ENCODE measurements around the gene KIF4A.
A peak's percentile ranks its signal among the peaks of the same experiment; 100 is the strongest.

KIF4A gene

DNA sequence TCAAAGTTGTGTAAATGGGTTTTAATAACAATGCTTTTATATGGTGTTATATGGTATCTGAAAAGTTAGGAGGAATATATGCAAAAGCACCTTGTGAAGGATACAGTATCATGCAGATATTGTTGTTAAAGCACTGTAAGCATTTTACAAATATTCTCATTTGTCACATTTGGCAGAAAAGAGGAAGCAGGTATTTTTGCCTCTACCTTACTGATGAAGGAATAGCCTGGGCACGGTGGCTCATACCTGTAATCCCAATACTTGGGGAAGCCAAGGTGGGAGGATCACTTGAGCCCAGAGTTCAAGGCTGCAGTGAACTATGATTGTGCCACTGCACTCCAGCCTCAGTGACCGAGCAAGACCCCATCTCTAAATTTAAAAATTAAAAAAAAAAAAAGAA, 121.0 kb downstream of the KIF4A start:
- no peak for DNase-seq

- DNase-seq, result no peak
These were observed 121.6 kb downstream of the KIF4A start for GRCh38 chrX:70411475-70411874.

DNA sequence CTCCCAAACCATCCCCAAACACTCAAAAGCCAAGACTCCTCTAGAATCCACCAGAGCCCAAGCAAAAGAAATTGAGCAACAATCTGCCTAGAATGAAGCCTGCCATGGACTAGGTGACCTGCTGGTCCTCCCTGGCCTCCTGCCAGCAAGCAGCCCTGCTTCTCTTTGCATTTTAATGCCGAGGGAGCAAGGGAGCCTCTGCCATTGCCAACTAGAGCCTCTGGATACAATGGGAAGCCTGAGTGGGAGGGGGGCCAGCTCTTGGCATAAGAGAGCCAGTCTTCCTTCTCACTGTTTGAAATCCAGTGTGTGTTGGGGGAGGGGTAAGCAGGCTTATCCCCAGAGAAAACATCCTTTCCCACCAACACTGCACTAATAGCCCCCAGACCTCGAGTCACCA, 131.7 kb downstream of the KIF4A start:
- no peak for DNase-seq

- no peak for DNase-seq
These were observed 133.0 kb downstream of the KIF4A start, which contains the start of gene GDPD2 for GRCh38 chrX:70422851-70423341. Gene GDPD2, plus strand, starts transcription at chrX:70423314. Its CDS starts 1,671 bp downstream, at chrX:70424985.

- DNase-seq, result no peak
These were observed 134.2 kb downstream of the KIF4A start for GRCh38 chrX:70423936-70424675.

DNA sequence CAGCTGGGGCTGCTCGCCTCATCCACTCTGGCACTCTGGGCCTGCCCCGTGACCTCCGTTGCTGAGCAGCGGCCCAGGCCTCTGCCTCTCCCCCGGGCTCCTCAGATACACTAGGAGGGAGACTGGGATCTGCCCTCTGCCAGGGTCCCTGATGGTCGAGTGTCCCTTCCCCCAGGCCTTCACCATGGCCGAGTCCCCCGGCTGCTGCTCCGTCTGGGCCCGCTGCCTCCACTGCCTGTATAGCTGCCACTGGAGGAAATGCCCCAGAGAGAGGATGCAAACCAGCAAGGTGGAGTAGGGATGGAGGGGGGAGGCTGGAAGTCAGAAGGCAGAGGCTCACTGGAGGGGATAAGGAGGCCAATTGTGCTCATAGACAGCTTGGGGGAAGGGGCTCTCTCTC, 134.9 kb downstream of the KIF4A start:
- no peak for DNase-seq

DNA sequence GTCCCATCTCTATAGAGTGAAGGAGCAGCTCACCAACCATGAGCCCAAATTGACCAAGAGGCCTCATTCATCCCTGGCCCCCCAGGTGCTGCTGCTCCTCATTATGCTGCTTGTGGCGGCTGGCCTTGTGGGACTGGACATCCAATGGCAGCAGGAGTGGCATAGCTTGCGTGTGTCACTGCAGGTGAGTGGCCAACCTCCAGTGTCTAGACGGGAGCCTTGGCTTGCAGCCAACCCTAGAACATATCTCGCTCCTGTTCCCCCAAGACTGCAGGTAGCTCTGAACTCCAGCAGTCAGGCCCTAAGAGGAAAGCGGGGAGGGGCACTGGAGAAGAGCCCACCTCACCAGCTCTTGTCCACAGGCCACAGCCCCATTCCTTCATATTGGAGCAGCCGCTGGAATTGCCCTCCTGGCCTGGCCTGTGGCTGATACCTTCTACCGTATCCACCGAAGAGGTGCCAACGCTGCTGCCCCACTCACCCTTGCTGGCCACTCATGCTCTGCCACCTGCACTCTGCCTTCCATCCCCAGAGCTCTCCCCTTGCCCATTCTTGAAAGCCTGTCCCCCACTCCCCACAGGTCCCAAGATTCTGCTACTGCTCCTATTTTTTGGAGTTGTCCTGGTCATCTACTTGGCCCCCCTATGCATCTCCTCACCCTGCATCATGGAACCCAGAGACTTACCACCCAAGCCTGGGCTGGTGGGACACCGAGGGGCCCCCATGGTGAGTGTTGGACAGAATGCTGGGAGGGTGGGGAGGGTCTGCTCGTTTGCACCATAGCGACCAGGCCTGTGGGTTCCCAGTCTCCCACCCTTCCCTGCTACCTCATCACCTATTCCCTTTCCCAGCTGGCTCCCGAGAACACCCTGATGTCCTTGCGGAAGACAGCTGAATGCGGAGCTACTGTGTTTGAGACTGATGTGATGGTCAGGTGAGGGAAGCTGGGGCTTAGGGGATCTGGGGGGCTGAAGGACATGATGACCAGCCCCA, 136.7 kb downstream of the KIF4A start:
- no peak for DNase-seq

- no peak for DNase-seq
These were observed 137.5 kb downstream of the KIF4A start for GRCh38 chrX:70427365-70427764.

GRCh38 chrX:70429759-70430158, 139.9 kb downstream of the KIF4A start:
- no peak for DNase-seq

- DNase-seq, result no peak
These were observed 143.3 kb downstream of the KIF4A start for GRCh38 chrX:70432936-70433847.

DNA sequence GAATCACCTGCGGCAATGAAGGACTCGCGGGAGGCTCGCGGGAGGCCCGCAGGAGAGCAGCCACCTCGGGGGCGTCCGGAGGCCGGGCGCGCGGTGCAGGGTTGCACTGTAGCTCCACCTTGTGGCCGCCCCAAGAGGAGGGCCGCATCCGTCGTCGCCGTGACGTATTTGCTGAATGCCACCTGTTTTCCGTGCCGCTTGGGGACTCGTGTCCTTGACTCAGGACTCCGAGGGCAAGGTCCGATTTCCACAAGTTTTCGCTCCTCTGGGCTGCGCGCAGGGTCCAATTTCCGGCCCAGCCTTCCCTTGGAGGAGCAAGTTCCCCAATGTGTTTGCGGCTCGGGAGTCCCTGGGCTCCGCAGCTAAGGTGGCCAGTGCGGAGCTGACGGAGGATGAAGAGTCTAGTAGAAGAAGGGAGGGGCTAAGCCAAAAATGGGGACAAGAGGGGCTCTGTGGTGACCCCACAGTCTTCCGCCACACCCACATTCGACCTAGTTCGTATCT, 144.0 kb downstream of the KIF4A start:
- DNase-seq, result peak; percentile 75 to 82

DNA sequence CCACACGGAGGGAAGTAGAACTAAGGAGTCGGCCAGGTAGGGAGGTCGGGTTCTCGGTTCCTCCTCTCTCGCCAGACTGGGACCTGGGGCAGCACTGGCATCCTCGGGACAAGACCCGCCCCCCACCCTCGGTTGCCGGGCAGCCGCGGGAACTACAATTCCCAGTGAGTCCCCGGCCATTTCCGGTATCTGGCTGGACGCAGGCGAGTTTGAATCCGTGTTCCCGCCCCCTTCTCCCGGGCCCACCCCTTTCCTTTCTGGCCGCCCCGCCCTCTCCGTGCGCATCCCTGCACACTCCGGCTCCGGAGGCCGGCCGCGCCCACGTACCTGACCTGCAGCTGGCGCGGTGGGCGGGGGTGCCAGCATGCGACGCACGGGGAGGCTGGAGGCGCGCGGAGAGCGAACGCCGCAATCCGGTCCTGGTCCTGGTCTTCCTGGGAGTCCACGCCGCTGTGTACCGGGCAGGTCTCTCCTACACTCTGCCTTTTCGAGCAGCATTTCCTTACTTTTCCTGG, 144.5 kb downstream of the KIF4A start:
- peak; percentile 72 to 80 for DNase-seq

- DNase-seq, result peak in 1 of 2 donors; percentile 17
These were observed 145.1 kb downstream of the KIF4A start for GRCh38 chrX:70434914-70435586.

DNA sequence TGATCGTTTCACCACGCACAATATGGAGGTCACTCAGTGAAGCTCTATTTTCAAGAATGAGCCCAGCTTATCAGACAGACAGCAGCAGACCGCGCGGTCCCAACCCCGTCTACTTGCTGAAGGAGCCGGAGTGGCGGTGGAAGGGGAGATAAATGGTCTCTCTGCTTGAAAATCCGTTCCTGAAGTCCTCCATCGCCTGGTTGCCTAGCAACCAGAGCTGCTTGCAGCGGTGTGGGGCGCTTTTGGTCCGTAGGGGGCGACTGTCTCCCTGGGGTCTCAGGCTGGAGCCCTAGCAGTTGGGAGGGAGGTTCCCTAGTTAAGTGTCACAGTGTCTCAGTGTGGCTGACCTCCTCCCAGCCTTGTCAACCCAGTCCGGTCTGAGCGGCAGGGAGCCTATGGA, 146.4 kb downstream of the KIF4A start:
- no peak for DNase-seq

DNA sequence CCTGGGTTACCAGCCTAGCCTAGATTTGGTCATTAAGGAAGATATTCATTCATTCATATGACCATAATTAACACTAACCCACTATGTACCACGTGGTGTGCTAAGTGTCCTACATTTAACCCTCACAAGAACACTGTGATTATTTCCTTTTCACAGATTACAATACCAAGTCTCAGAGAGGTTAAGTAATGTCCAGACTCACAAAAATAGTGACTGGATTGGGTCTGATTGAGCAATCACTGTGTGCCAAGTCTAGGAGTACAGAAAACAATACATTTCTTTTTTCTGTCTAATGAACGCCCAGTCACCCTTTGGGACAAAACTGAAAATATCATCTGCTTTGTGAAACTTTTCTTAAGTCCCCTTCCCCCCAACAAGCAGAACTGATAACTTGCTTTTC, 147.1 kb downstream of the KIF4A start:
- no peak for DNase-seq

DNA sequence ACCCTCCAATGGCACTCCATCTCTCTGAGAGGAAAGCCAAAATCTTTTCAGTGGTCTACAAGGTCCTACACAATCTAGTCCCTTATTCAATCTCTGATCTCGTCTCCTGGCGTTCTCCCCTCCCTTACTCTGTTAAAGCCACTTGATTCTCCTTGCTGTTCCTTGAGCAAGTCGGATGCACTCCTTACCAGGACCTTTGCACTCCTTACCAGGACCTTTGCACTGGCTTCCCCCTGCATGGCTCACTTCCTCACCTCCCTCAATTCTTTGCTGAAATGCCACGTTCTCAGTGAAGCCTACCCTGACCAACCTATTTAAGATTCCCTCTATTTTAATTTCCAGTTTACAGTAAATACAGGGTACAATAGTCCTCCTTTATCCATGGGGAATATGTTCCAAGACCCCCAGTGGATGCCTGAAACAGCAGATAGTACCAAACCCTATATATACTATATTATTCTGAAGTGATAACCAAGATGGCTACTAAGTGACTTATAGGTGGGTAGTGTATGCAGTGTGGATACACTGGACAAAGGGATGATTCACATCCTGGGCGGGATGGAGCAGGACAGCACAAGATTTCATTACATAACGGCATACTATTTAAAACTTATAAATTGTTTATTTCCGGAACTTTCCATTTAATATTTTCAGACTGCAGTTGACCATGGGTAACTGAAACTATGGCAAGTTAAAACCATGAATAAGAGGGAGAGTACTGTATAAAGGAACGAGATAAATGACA, 148.2 kb downstream of the KIF4A start:
- DNase-seq, result no peak

DNA sequence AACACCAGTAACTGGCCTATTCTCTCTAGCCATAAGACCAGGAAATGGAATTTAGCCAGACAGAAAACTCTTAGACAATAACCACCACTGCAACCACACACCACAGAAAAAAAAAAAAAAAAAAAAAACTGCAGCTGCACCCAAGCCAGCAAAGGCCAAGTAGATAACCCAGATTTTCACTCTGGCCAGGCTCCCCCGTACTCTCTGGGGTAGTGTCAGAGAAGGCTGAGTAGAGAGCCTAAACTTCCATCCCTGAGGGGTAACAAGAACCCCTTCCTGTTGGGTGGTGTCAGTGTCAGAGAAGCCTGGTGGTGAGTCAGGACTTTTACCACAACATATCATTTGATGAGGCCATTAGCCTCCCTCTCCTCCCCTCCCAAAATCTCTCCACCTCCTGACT, 149.1 kb downstream of the KIF4A start:
- no peak for DNase-seq

GRCh38 chrX:70442224-70442623, 152.3 kb downstream of the KIF4A start:
- DNase-seq, result no peak

- peak; percentile 25 to 41 for DNase-seq
These were observed 154.5 kb downstream of the KIF4A start, which contains the start of gene DLG3 for GRCh38 chrX:70444326-70444945. Gene DLG3, plus strand, starts transcription at chrX:70444835. Its CDS starts 367 bp downstream, at chrX:70445202.
